Inflammatory macrophage treated with lipopolysaccharide for 1 hour (primary cell): ENCODE data around the gene ATP10A.
"Not testable (repeated sequence)": the region's sequence is repeated elsewhere in the genome, so short reads cannot be mapped to it uniquely, and the experiment has no call there.

Source experiments
- DNase-seq, 2 donors: peaks; one replicate each; pipeline ENCODE4 v3.0.0-alpha.2; 2020 to 2022

The ATP10A gene

GRCh38 chr15:25673972-25674371 is 189.2 kb downstream of the ATP10A start:
- DNase-seq, result no peak

- DNase-seq, result no peak
Observed at GRCh38 chr15:25673351-25673750, 189.8 kb downstream of the ATP10A start.

GRCh38 chr15:25671132-25671531 is 192.0 kb downstream of the ATP10A start:
- DNase-seq, result no peak

GRCh38 chr15:25670621-25671020 is 192.5 kb downstream of the ATP10A start:
- DNase-seq, result no peak

GRCh38 chr15:25670025-25670554 is 193.0 kb downstream of the ATP10A start:
- peak in 1 of 2 donors; percentile 13 for DNase-seq

GRCh38 chr15:25668901-25669300 is 194.2 kb downstream of the ATP10A start:
- no peak for DNase-seq

GRCh38 chr15:25668236-25668795 is 194.8 kb downstream of the ATP10A start:
- no peak for DNase-seq

GRCh38 chr15:25667829-25668228 is 195.3 kb downstream of the ATP10A start:
- no peak for DNase-seq

GRCh38 chr15:25665913-25666312 is 197.2 kb downstream of the ATP10A start:
- DNase-seq, result no peak

- DNase-seq, result no peak
Observed at GRCh38 chr15:25664761-25665160, 198.4 kb downstream of the ATP10A start.

- no peak for DNase-seq
Observed at GRCh38 chr15:25663515-25663914, 199.6 kb downstream of the ATP10A start.

GRCh38 chr15:25661898-25662297 is 201.2 kb downstream of the ATP10A start:
- no peak for DNase-seq

GRCh38 chr15:25659251-25659650 is 203.9 kb downstream of the ATP10A start:
- DNase-seq, result no peak

- no peak for DNase-seq
Observed at GRCh38 chr15:25658560-25658959, 204.6 kb downstream of the ATP10A start.

- no peak for DNase-seq
Observed at GRCh38 chr15:25655207-25655948, 207.7 kb downstream of the ATP10A start.

- DNase-seq, result no peak
Observed at GRCh38 chr15:25653371-25653770, 209.8 kb downstream of the ATP10A start.

GRCh38 chr15:25652704-25653103 is 210.4 kb downstream of the ATP10A start:
- DNase-seq, result no peak

GRCh38 chr15:25649390-25649789 is 213.7 kb downstream of the ATP10A start:
- no peak for DNase-seq

GRCh38 chr15:25643120-25643519 is 220.0 kb downstream of the ATP10A start:
- no peak for DNase-seq

- no peak for DNase-seq
Observed at GRCh38 chr15:25641762-25642161, 221.4 kb downstream of the ATP10A start.

- DNase-seq, result no peak
Observed at GRCh38 chr15:25641361-25641760, 221.8 kb downstream of the ATP10A start.

GRCh38 chr15:25640959-25641358 is 222.2 kb downstream of the ATP10A start:
- not testable (repeated sequence) for DNase-seq

- DNase-seq, result no peak
Observed at GRCh38 chr15:25640381-25640780, 222.7 kb downstream of the ATP10A start.

GRCh38 chr15:25636486-25636885 is 226.6 kb downstream of the ATP10A start:
- DNase-seq, result not testable (repeated sequence)

GRCh38 chr15:25635191-25635590 is 227.9 kb downstream of the ATP10A start:
- DNase-seq, result no peak
